Stomach (tissue), 4 donors: ENCODE measurements around the gene CHRM5.

ENCODE experiments used
- EP300 ChIP-seq: sonication (generic); formaldehyde crosslinking; IDR thresholded peaks from one replicate; pipeline ENCODE4 v1.6.1; 2017; ENCODE audit warnings: antibody characterized with exemption
- TF ChIP-seq, protein P1 (sequence below), 7 experiments: fragments of 450-650 bp in 4 of 7; fragments of 200-600 bp in 3 of 7; sonication (generic) in 3 of 7; IDR thresholded peaks; one replicate each; pipeline ENCODE4 v1.5.1; 2016 to 2019; ENCODE audit warnings: antibody characterized with exemption in 7 of 7, control low read depth in 2 of 7, mild to moderate bottlenecking in 1 of 7

DNA sequence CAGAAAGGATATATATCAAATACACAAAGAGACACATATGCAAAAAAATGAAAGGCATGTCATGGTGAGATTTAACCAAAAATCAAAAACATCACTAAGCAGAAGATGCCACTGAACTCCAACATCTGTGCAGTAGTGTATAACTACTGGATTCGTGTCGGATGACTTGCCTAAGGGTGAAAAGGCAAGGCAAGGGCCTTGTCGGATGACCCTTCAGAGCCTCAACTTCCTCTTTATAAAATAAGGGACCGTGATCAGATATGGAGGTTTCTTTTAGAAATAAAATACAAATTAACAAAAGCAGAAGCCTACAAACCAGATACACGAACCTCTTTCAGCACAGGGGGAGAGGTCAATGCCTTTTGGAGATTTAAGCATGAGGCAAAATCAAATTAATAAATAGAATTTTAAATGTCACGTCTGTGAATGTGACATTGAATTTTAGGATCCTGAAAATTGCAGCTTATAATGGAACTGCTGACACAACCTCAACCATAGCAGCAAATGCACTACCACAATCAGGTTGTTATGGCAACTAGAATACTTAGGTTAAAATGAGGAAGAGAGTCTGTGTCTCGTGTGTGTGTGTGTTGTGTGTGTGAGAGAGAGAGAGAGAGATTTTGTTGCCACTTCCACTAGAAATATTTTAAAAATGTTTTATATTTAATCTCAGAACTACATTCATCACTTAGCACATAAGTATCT lies 8.3 kb upstream of the CHRM5 start:
- TF ChIP-seq, protein P1, sequence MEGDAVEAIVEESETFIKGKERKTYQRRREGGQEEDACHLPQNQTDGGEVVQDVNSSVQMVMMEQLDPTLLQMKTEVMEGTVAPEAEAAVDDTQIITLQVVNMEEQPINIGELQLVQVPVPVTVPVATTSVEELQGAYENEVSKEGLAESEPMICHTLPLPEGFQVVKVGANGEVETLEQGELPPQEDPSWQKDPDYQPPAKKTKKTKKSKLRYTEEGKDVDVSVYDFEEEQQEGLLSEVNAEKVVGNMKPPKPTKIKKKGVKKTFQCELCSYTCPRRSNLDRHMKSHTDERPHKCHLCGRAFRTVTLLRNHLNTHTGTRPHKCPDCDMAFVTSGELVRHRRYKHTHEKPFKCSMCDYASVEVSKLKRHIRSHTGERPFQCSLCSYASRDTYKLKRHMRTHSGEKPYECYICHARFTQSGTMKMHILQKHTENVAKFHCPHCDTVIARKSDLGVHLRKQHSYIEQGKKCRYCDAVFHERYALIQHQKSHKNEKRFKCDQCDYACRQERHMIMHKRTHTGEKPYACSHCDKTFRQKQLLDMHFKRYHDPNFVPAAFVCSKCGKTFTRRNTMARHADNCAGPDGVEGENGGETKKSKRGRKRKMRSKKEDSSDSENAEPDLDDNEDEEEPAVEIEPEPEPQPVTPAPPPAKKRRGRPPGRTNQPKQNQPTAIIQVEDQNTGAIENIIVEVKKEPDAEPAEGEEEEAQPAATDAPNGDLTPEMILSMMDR (IDR thresholded peaks at IDR 0.05), result no peak
- TF ChIP-seq EP300, result no peak
